Measurements from ENCODE around the gene FRG1.
"Not testable (repeated sequence)": the region's sequence is repeated elsewhere in the genome, so short reads cannot be mapped to it uniquely, and the experiment has no call there.

The FRG1 gene

GRCh38 chr4:189974056-189974455 is 33.4 kb downstream of the FRG1 start:
- TF ChIP-seq POLR2A (IDR thresholded peaks at IDR 0.05; ENCODE audit: low read length) (no peak), GATA1 (IDR thresholded peaks at IDR 0.05; ENCODE audit: low read depth, low read length) (no peak)
- no peak for DNase-seq

GRCh38 chr4:189979196-189980047 is 38.8 kb downstream of the FRG1 start:
- no peak for DNase-seq
- TF ChIP-seq POLR2A (IDR thresholded peaks at IDR 0.05; ENCODE audit: low read length) (no peak), GATA1 (IDR thresholded peaks at IDR 0.05; ENCODE audit: low read depth, low read length) (no peak)

GRCh38 chr4:189980292-189980691 is 39.6 kb downstream of the FRG1 start:
- DNase-seq: not testable (repeated sequence)

- TF ChIP-seq GATA1 (IDR thresholded peaks at IDR 0.05; ENCODE audit: low read depth, low read length) (no peak), POLR2A (IDR thresholded peaks at IDR 0.05; ENCODE audit: low read length) (no peak)
- DNase-seq: no peak
Measured at GRCh38 chr4:189981970-189982369, 41.3 kb downstream of the FRG1 start.

GRCh38 chr4:189983916-189984526 is 43.3 kb downstream of the FRG1 start:
- not testable (repeated sequence) for DNase-seq

- DNase-seq: not testable (repeated sequence)
Measured at GRCh38 chr4:189984661-189985060, 44.0 kb downstream of the FRG1 start.

GRCh38 chr4:189985651-189986243 is 45.1 kb downstream of the FRG1 start:
- not testable (repeated sequence) for DNase-seq

GRCh38 chr4:189988877-189989431 is 48.3 kb downstream of the FRG1 start:
- no peak for TF ChIP-seq POLR2A (IDR thresholded peaks at IDR 0.05; ENCODE audit: low read length)
- no peak for TF ChIP-seq GATA1 (IDR thresholded peaks at IDR 0.05; ENCODE audit: low read depth, low read length)
- no peak for DNase-seq

GRCh38 chr4:189989941-189990340 is 49.3 kb downstream of the FRG1 start:
- DNase-seq: not testable (repeated sequence)

All from erythroblast (primary cell).